Activated T-cell treated with anti-CD3 and anti-CD28 coated beads for 1 hour (primary cell): ENCODE results near the gene DOK3.

Experiments used
- DNase-seq: peaks from one replicate; pipeline ENCODE4 v3.0.0-alpha.2; 2020; ENCODE audit warnings: low read depth

DOK3 gene

DNA sequence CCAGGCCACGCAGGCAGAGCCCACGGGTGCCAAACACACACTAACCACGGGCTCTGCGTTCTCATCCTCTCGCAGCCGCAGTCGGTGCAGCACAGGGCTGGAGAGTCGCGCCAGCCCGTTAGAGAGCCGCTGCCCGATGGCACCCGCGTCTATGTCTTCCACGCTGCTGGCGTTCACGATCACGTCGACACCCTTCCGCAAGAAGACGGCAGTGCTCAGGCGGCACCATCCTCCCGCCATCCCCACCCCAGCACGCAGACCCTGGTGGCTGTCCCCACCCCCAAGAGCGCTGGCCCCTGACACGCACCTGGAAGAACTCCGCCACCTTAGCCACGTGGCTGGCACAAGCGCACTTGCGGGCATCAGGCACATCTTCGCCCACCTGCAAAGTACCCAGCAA is 42.2 kb downstream of the DOK3 start:
- DNase-seq: no peak

- no peak for DNase-seq
These were observed 42.8 kb downstream of the DOK3 start for GRCh38 chr5:177466861-177467260.

- DNase-seq: no peak
These were observed 44.6 kb downstream of the DOK3 start for GRCh38 chr5:177465044-177465443.

DNA sequence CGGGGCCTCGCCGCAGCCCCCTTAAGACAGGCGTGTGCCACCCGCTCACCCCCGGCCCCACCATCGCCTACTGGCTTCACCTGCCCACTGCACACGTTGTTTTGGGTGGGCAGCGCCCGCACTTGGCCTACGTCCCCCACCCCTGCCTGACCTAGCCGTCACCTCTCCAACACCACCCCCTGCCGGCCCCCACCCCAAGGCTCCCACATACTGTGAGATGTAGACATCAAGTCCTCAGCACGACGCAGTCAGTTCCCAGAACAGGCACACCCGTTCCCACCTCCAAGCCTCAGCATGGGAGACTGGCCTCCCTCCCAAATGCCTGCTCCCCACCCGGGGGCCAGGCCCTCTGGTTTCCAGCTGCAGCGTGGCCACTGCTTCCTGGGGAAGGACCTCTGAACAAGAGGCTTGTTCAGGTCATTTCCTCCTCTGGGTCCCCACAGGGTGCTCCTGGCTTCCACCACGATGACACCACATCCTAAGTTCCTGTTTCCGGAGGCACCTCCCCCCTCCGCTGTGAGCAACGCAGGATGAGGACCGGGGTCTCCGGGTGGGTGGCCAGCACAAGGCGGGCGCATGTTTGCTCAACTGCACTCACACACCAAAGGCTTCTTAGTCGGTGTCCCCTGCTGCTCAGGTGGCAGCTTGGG is 47.5 kb downstream of the DOK3 start:
- DNase-seq: no peak

GRCh38 chr5:177459819-177460628 is 49.6 kb downstream of the DOK3 start:
- DNase-seq: no peak

- no peak for DNase-seq
These were observed 50.3 kb downstream of the DOK3 start for GRCh38 chr5:177459357-177459756.

- no peak for DNase-seq
These were observed 50.7 kb downstream of the DOK3 start for GRCh38 chr5:177458912-177459350.

GRCh38 chr5:177457852-177458681 is 51.6 kb downstream of the DOK3 start:
- DNase-seq: no peak

DNA sequence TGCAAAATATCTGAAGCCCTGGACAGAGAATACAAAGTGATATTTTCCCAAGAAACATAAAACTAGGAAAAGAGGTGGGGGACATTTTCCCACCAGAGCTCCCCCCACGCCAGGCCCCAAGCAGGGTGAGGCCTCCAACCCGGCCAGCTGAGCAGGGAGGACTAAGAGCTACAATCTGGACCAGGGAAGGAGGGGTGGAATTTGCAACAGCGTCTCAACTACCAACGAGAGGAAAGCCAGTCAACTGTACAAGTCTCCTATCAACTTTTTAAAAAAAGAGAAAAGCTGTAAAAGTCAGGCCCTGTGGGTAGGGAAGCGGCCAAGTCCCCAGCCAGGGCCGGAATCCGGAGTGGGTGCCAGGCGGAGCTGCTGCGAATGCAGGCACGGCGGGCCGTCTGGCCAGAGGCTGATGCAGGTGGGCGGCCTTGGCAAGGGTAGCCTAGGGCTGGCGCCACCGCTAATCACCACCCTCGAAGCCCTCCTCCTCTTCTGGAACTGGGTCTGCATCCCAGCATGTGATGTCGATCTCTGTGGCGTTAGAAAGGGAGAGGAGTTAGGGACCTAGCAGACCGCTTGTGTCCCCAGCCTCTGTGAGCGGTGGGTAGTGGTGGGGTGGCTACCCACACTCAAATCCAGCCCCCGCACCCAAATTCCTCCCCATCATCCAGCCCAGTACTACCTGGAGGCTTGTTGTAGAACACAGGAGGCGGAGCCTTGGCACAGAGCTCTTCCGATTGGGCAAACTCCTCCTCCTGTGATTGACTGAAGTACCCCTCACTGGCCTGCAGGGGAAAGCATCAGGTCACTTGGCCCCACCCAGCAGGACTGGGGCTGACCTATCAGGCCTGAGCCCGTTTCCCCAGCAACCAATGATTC is 52.4 kb downstream of the DOK3 start:
- DNase-seq: no peak

- no peak for DNase-seq
These were observed 53.0 kb downstream of the DOK3 start for GRCh38 chr5:177456591-177456964.

- peak; percentile 99 for DNase-seq
These were observed 53.7 kb downstream of the DOK3 start for GRCh38 chr5:177455661-177456590.

DNA sequence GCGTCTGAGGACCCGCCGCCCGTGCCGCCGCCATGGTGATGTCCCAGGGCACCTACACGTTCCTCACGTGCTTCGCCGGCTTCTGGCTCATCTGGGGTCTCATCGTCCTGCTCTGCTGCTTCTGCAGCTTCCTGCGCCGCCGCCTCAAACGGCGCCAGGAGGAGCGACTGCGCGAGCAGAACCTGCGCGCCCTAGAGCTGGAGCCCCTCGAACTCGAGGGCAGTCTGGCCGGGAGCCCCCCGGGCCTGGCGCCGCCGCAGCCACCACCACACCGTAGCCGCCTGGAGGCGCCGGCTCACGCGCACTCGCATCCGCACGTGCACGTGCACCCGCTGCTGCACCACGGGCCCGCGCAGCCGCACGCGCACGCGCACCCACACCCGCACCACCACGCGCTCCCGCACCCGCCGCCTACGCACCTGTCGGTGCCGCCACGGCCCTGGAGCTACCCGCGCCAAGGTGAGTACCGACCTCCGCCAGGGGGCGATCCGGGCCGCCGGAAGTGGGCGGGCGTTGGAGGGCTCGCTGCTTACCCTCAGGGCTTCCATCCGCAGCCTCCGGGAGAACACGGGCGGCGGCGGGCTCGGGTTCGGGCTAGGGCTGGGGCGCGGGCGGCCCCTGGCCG is 54.5 kb downstream of the DOK3 start:
- DNase-seq: peak; percentile 90

GRCh38 chr5:177454397-177455035 is 55.1 kb downstream of the DOK3 start:
- DNase-seq: peak; percentile 92

DNA sequence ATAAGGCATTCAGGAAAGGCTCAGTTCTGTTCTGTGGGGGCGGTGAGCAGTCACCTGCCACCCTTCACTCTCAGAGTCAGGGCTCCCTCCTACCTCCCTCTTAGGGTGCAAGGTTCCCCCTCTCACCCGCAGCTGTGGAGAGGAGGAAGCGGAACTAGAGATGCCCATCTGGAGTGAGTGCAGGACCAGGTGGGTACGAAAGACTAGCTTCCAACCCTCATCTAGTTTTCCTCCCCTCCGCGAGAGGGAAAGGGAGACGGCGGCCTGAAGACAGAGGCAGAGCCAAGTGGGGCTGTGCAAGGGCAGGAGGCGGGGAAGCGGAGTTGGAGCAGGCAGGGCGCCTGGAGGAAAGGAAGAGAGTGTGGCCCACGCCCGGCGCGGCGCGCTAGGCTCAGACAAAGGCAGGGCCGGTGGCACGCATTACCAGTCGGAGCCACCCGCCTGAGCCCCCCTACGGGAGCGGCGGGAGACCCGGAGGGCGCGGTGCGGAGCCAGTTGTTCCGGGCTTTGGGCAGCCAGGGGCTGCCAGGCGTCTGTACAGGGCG is 55.7 kb downstream of the DOK3 start:
- DNase-seq: no peak

GRCh38 chr5:177452688-177453638 is 56.7 kb downstream of the DOK3 start:
- no peak for DNase-seq
